H54 (cell line): ENCODE results near the gene MAP1LC3B.
A peak's percentile ranks its signal among the peaks of the same experiment; 100 is the strongest.
"Not testable (repeated sequence)": the region's sequence is repeated elsewhere in the genome, so short reads cannot be mapped to it uniquely, and the experiment has no call there.

Experiments
- DNase-seq: peaks from one replicate; pipeline ENCODE4 v3.0.0; 2011; ENCODE audit warnings: low spot score, mixed read lengths; ENCODE audit not compliant: insufficient read length
- FAIRE-seq: peaks from 3 replicates; lab custom pipeline; 2011; peaks lifted over from hg19 to GRCh38; lab: Jason Lieb, UNC
- POLR2A ChIP-seq: IDR thresholded peaks from 2 replicates; pipeline ENCODE4 v1.6.1; 2011; ENCODE audit warnings: low read depth, mild to moderate bottlenecking, low read length

Gene MAP1LC3B

DNA sequence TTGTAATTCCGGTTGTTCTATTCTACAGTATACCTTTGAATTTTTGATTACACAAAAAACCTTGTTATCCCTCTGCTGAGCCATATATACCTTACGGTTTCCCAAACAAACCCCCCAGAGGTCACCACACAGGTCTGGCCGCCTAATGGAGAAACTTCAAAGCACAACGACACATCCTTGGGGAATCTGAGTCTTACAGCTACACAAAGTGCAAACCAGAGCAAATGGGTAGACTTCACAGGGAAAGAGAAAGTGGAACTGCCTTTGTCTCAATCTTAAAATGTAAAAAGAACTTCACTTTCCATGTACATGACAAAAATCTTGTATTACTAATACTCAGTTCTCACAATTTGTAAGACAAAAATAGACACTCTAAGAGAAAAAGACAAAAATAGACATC, 11.3 kb upstream of the MAP1LC3B start:
- DNase-seq = no peak
- no peak for TF ChIP-seq POLR2A
- no peak for FAIRE-seq

GRCh38 chr16:87382023-87382785, 9.9 kb upstream of the MAP1LC3B start:
- FAIRE-seq (no peak), DNase-seq (no peak)
- TF ChIP-seq POLR2A = no peak

GRCh38 chr16:87383505-87384161, 8.5 kb upstream of the MAP1LC3B start, which contains the start of gene FBXO31:
Gene FBXO31 (minus strand): TSS chr16:87383776. CDS start chr16:87383744, 32 bp downstream.
- FAIRE-seq = no peak

GRCh38 chr16:87384162-87384874, 7.8 kb upstream of the MAP1LC3B start:
- FAIRE-seq = no peak

More at GRCh38 chr16:87383505-87384161, 8.5 kb upstream of the MAP1LC3B start, which contains the start of gene FBXO31:
- peak; percentile 98 for TF ChIP-seq POLR2A
- DNase-seq = peak; percentile 91

DNA sequence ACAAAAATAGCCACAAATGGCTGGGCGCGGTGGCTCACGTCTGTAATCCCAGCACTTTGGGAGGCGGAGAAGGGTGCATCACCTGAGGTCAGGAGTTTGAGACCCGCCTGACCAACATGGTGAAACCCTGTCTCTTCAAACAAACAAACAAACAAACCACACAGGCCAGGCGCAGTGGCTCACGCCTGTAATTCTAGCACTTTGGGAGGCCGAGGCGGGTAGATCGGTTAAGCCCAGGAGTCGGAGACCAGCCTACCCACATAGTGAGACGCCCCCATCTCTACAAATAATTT, 7.3 kb upstream of the MAP1LC3B start:
- not testable (repeated sequence) for DNase-seq, FAIRE-seq

More at GRCh38 chr16:87384162-87384874, 7.8 kb upstream of the MAP1LC3B start:
- DNase-seq = peak; percentile 44
- 0 out of 2 replicates have a peak, but pooled peaks have one; percentile 43 for TF ChIP-seq POLR2A

- DNase-seq = peak; percentile 95
- TF ChIP-seq POLR2A = 0 out of 2 replicates have a peak, but pooled peaks have one; percentile 8
- FAIRE-seq = peak; percentile 81
Measured at GRCh38 chr16:87387942-87388817, 4.0 kb upstream of the MAP1LC3B start.

GRCh38 chr16:87388818-87389134, 3.4 kb upstream of the MAP1LC3B start:
- no peak for TF ChIP-seq POLR2A
- DNase-seq (no peak), FAIRE-seq (no peak)

GRCh38 chr16:87389245-87389644, 2.9 kb upstream of the MAP1LC3B start:
- no peak for FAIRE-seq

GRCh38 chr16:87389914-87390313, 2.2 kb upstream of the MAP1LC3B start:
- FAIRE-seq, DNase-seq: not testable (repeated sequence)

More at GRCh38 chr16:87389245-87389644, 2.9 kb upstream of the MAP1LC3B start:
- TF ChIP-seq POLR2A = no peak
- no peak for DNase-seq

GRCh38 chr16:87390641-87391323, 1.4 kb upstream of the MAP1LC3B start:
- TF ChIP-seq POLR2A = no peak

GRCh38 chr16:87391324-87391949, 699 bp upstream of the MAP1LC3B start:
- no peak for TF ChIP-seq POLR2A
- FAIRE-seq (no peak), DNase-seq (no peak)

More at GRCh38 chr16:87390641-87391323, 1.4 kb upstream of the MAP1LC3B start:
- FAIRE-seq (no peak), DNase-seq (no peak)

GRCh38 chr16:87392821-87393679, 914 bp downstream of the MAP1LC3B start:
- no peak for DNase-seq
- TF ChIP-seq POLR2A = no peak
- no peak for FAIRE-seq
